ENCODE measurements around the gene STKLD1.

STKLD1 gene

GRCh38 chr9:133351908-133352634 is 24.1 kb upstream of the STKLD1 start:
- no peak for TF ChIP-seq EP300 (IDR thresholded peaks at IDR 0.05; ENCODE audit: borderline replicate concordance)
- TF ChIP-seq CREB1 (IDR thresholded peaks at IDR 0.05; ENCODE audit: low read depth) = no peak
- TF ChIP-seq YY1 (IDR thresholded peaks at IDR 0.05; ENCODE audit: low read depth) = no peak
- TF ChIP-seq TCF12 (IDR thresholded peaks at IDR 0.05; ENCODE audit: low read depth) = no peak
- TF ChIP-seq ZBTB7A (IDR thresholded peaks at IDR 0.05; ENCODE audit: low read depth) = no peak
- no peak for TF ChIP-seq MAX (IDR thresholded peaks at IDR 0.05)
- no peak for TF ChIP-seq NFIC (IDR thresholded peaks at IDR 0.05)
- TF ChIP-seq USF1 (IDR thresholded peaks at IDR 0.05) = no peak
- no peak for TF ChIP-seq RAD21 (IDR thresholded peaks at IDR 0.05; ENCODE audit: low read depth)
- TF ChIP-seq FOXM1 (IDR thresholded peaks at IDR 0.05; ENCODE audit: borderline replicate concordance, low read depth) = no peak
- TF ChIP-seq TEAD4 (IDR thresholded peaks at IDR 0.05) = no peak
- TF ChIP-seq EGR1 (IDR thresholded peaks at IDR 0.05) = no peak

- TF ChIP-seq NFIC (IDR thresholded peaks at IDR 0.05) (no peak), TCF12 (IDR thresholded peaks at IDR 0.05; ENCODE audit: low read depth) (no peak), ZBTB7A (IDR thresholded peaks at IDR 0.05; ENCODE audit: low read depth) (no peak), YY1 (IDR thresholded peaks at IDR 0.05; ENCODE audit: low read depth) (no peak), RAD21 (IDR thresholded peaks at IDR 0.05; ENCODE audit: low read depth) (no peak), USF1 (IDR thresholded peaks at IDR 0.05) (no peak), MAX (IDR thresholded peaks at IDR 0.05) (no peak)
Observed at GRCh38 chr9:133352635-133353340, 23.4 kb upstream of the STKLD1 start.

GRCh38 chr9:133353548-133353947 is 22.6 kb upstream of the STKLD1 start:
- TF ChIP-seq ZBTB7A (IDR thresholded peaks at IDR 0.05; ENCODE audit: low read depth) (no peak), FOXM1 (IDR thresholded peaks at IDR 0.05; ENCODE audit: borderline replicate concordance, low read depth) (no peak), EP300 (IDR thresholded peaks at IDR 0.05; ENCODE audit: borderline replicate concordance) (no peak), NFIC (IDR thresholded peaks at IDR 0.05) (no peak), TCF12 (IDR thresholded peaks at IDR 0.05; ENCODE audit: low read depth) (no peak), MAX (IDR thresholded peaks at IDR 0.05) (no peak)

- no peak for TF ChIP-seq USF1 (IDR thresholded peaks at IDR 0.05)
- TF ChIP-seq CEBPB (IDR thresholded peaks at IDR 0.05) = no peak
- no peak for TF ChIP-seq NFIC (IDR thresholded peaks at IDR 0.05)
- no peak for TF ChIP-seq CREB1 (IDR thresholded peaks at IDR 0.05; ENCODE audit: low read depth)
Observed at GRCh38 chr9:133354766-133355165, 21.4 kb upstream of the STKLD1 start.

- TF ChIP-seq REST (IDR thresholded peaks at IDR 0.05; ENCODE audit: low read depth) (no peak), YY1 (IDR thresholded peaks at IDR 0.05; ENCODE audit: low read depth) (no peak), CEBPB (IDR thresholded peaks at IDR 0.05) (no peak), TAF1 (IDR thresholded peaks at IDR 0.05; ENCODE audit: low read depth) (no peak), TCF12 (IDR thresholded peaks at IDR 0.05; ENCODE audit: low read depth) (no peak), TEAD4 (IDR thresholded peaks at IDR 0.05) (no peak), RAD21 (IDR thresholded peaks at IDR 0.05; ENCODE audit: low read depth) (no peak), EGR1 (IDR thresholded peaks at IDR 0.05) (no peak), MAX (IDR thresholded peaks at IDR 0.05) (no peak), ZBTB7A (IDR thresholded peaks at IDR 0.05; ENCODE audit: low read depth) (no peak), CREB1 (IDR thresholded peaks at IDR 0.05; ENCODE audit: low read depth) (no peak), USF1 (IDR thresholded peaks at IDR 0.05) (no peak), FOXM1 (IDR thresholded peaks at IDR 0.05; ENCODE audit: borderline replicate concordance, low read depth) (no peak), NFIC (IDR thresholded peaks at IDR 0.05) (no peak), EP300 (IDR thresholded peaks at IDR 0.05; ENCODE audit: borderline replicate concordance) (no peak)
Observed at GRCh38 chr9:133355881-133356357, 20.2 kb upstream of the STKLD1 start.

Data from Ishikawa (cell line).